T47D (cell line): ENCODE data around the gene GPR155.
A peak's percentile ranks its signal among the peaks of the same experiment; 100 is the strongest.
"Not testable (repeated sequence)": the region's sequence is repeated elsewhere in the genome, so short reads cannot be mapped to it uniquely, and the experiment has no call there.

Source experiments
- DNase-seq, 2 experiments: peaks; one replicate each; pipeline versions ENCODE4 v3.0.0 to v3.0.0-alpha.2; 2011 to 2012; ENCODE audit warnings: low read depth in 1 of 2, low spot score in 1 of 2
- JUND ChIP-seq: IDR thresholded peaks from 2 replicates; pipeline ENCODE4 v1.6.1; 2012; ENCODE audit warnings: low read depth
- in situ Hi-C: cut with HindIII; loops from 2 replicates; pipeline ENCODE4 v1.10.0; 2016; ENCODE audit warnings: low sequenced_read_pairs, low pct_unique_long_range_greater_than_20kb

GPR155 gene

GRCh38 chr2:174397773-174398172 is 89.1 kb downstream of the GPR155 start:
- no peak for TF ChIP-seq JUND
- no peak for DNase-seq
- in situ Hi-C loops: no loop called here

- in situ Hi-C loops: no loop called here
- DNase-seq: peak in 1 of 2 experiments; percentile 11
- TF ChIP-seq JUND: no peak
These were observed 90.7 kb downstream of the GPR155 start for GRCh38 chr2:174395969-174396630.

GRCh38 chr2:174395284-174395968 is 91.4 kb downstream of the GPR155 start, which contains the start of gene SCRN3:
Gene SCRN3 (plus strand): TSS chr2:174395730. CDS start chr2:174398284, 2,554 bp downstream.
- peak; percentile 75 to 76 for DNase-seq
- in situ Hi-C loops: no loop called here
- TF ChIP-seq JUND: no peak

- in situ Hi-C loops: no loop called here
- TF ChIP-seq JUND: no peak
- DNase-seq: no peak
These were observed 94.1 kb downstream of the GPR155 start for GRCh38 chr2:174392706-174393105.

GRCh38 chr2:174390303-174390702 is 96.5 kb downstream of the GPR155 start:
- in situ Hi-C loops, DNase-seq: not testable (repeated sequence)

- DNase-seq: no peak
- in situ Hi-C loops: no loop called here
- no peak for TF ChIP-seq JUND
These were observed 97.3 kb downstream of the GPR155 start for GRCh38 chr2:174389542-174389941.

GRCh38 chr2:174388706-174389105 is 98.1 kb downstream of the GPR155 start:
- in situ Hi-C loops, DNase-seq: not testable (repeated sequence)

- no peak for TF ChIP-seq JUND
- no peak for DNase-seq
- in situ Hi-C loops: no loop called here
These were observed 101.6 kb downstream of the GPR155 start for GRCh38 chr2:174385201-174385600.

- DNase-seq: no peak
- no peak for TF ChIP-seq JUND
- in situ Hi-C loops: no loop called here
These were observed 103.0 kb downstream of the GPR155 start for GRCh38 chr2:174383796-174384195.
